Sigmoid colon (tissue), 3 donors: ENCODE results near the gene KIF6.

Source experiments
- POLR2A ChIP-seq, 2 donors: fragments of 450-650 bp; IDR thresholded peaks; one replicate each; pipeline ENCODE4 v1.6.1; 2016; ENCODE audit warnings: antibody characterized with exemption in 2 of 2, mild to moderate bottlenecking in 2 of 2, moderate library complexity in 2 of 2
- TF ChIP-seq, protein P1 (sequence below), 4 experiments: fragments of 450-650 bp in 3 of 4; fragments of 200-600 bp in 1 of 4; IDR thresholded peaks; one replicate each; pipeline ENCODE4 v1.5.1; 2016 to 2019; ENCODE audit warnings: antibody characterized with exemption in 4 of 4, mild to moderate bottlenecking in 3 of 4, moderate library complexity in 2 of 4

DNA sequence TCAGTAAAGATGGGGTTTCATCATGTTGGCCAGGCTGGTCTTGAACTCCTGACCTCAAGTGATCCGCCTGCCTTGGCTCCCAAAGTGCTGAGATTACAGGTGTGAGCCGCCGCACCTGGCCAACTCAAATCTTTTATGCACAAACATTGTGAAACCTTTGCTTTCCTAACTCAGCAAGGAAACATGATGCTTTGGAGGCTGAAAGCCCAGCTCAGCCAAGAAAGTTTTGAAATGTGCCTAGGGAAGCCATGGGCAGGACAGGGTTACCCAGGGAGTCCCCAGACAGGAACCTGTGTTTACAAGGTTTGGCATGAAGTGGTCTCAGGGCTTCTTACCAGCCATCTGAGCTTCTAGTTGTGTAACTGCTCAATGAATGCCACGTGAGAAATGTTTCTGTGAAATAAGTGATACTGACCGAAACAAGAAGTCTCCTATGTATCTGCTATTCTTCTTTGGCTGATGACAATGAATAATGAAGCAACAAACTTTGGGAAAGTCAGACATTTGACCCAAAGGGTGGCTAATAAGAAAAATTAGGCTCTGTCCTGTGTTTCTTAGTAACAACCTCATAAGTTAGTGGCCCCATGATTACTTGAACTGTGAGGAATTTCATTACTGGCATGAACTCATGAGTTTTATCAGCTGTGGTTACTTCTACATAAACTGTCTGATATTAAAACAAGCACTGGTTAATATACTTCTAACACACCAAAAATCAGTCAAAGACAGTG is 163.5 kb downstream of the KIF6 start:
- TF ChIP-seq, protein P1, sequence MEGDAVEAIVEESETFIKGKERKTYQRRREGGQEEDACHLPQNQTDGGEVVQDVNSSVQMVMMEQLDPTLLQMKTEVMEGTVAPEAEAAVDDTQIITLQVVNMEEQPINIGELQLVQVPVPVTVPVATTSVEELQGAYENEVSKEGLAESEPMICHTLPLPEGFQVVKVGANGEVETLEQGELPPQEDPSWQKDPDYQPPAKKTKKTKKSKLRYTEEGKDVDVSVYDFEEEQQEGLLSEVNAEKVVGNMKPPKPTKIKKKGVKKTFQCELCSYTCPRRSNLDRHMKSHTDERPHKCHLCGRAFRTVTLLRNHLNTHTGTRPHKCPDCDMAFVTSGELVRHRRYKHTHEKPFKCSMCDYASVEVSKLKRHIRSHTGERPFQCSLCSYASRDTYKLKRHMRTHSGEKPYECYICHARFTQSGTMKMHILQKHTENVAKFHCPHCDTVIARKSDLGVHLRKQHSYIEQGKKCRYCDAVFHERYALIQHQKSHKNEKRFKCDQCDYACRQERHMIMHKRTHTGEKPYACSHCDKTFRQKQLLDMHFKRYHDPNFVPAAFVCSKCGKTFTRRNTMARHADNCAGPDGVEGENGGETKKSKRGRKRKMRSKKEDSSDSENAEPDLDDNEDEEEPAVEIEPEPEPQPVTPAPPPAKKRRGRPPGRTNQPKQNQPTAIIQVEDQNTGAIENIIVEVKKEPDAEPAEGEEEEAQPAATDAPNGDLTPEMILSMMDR (IDR thresholded peaks at IDR 0.05): no peak
- TF ChIP-seq POLR2A (IDR thresholded peaks at IDR 0.05): no peak
